ENCODE measurements around the gene DOCK10.

DOCK10 gene

DNA sequence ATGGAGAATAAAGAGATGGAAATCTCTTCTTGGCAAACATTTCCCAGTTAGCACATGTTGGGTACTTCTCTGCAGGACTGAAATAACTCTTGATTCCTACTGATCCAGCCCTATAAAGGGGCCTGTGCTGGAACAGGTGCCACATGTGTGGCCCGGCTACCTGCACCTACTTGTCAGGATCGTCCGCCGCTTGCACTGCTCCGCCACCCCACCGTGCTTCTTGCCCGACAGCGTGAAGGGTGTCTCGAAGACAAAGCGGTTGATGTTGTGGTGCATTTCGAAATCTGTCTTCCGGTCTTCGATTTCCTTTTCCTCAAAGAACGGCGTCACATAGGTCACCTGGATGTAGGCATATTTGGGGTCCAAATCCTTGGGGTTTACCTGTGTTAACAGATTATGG is 267.5 kb downstream of the DOCK10 start:
- DNase-seq: no peak

DNA sequence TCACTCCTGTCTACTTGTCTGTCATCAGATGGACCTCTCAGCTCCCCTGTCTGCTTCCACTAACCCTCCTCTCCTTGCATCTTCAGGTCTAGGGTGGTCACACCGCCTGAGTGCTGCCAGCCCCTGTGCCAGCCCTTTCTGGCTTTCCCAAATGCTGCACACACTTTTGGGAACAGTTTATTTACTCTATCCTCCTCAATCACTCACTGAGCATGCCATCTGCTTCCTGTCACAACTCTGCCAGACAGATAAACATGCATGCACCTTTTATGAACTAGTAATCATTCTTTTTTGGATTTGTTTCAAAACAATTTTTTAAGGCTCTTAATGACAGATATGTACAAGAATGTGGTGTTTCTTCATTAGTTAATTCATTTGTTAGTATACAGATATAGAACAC is 269.8 kb downstream of the DOCK10 start:
- DNase-seq: no peak

DNA sequence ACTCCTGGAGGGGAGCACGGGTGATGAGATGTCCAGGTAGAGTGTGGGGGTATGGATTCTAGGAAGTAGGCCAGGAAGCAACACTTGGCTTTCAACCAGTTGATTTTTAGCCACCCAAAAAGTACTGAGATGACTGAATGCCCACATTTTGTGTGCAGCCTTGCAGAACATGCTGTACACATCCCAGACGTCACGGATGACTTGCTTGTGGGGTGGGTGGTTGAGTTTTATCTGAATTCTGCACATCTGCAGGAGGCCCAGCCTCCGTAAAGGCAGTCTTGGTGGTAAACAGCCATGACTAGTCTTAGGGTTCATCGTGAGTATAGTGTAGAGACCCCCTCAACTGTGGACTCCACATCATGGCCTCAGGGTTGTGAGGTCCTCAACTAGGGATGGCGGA is 272.8 kb downstream of the DOCK10 start:
- DNase-seq: no peak

DNA sequence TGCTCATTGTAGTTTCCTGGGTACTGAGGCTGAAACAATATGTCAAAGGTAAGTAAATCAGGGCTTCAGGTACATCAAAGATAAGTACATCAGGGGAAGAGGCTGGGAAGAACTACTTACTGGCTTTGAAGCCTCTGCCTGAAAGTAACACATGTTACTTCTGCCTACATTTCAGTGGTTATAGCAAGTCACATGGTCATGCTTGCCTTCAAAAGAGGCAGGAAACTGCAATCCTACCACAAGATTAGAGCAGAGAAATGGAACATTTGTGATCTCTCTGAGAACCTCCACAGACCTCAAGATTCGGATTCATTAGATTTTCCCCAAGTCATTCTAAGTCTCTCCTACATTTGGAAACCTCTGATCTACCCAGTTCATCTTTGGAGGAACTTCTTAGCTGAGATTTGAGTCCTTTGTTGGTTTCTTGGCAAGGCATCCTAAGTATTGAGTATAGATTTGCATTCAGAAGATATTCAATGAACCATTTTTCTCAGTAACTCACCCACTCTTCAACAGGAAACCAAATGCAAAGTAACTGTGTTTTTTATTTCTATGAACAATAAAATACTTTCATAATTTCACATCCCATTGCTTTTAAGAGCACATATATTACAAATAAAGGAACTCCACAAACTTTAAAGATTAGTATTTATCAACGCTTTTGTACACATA is 277.6 kb downstream of the DOCK10 start:
- DNase-seq: no peak

DNA sequence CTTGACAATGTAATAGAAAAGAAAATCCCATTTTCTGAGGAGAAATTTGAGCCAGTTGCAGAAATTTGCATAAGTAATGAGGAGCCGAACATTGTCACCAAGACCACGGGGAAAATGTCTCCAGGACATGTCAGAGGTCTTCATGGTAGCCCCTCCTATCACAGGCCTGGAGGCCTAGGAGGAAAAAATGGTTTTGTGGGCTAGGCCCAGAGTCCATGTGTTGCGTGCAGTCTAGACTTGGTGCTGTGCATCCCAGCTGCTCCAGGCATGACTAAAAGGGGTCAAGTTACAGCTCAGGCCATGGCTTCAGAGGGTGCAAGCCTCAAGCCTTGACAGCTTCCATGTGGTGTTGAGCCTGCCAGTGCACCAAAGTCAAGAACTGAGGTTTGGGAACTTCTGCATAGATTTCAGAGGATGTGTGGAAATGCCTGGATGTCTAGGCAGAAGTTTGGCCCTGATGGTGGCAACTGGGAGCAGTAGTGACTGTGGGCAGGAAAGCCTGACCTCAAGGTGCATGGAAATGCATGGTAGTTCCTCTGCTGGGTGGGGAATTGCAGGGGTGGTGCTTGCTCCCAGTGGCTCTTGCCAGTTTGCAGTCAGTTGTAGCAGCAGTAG is 284.2 kb downstream of the DOCK10 start:
- DNase-seq: no peak

DNA sequence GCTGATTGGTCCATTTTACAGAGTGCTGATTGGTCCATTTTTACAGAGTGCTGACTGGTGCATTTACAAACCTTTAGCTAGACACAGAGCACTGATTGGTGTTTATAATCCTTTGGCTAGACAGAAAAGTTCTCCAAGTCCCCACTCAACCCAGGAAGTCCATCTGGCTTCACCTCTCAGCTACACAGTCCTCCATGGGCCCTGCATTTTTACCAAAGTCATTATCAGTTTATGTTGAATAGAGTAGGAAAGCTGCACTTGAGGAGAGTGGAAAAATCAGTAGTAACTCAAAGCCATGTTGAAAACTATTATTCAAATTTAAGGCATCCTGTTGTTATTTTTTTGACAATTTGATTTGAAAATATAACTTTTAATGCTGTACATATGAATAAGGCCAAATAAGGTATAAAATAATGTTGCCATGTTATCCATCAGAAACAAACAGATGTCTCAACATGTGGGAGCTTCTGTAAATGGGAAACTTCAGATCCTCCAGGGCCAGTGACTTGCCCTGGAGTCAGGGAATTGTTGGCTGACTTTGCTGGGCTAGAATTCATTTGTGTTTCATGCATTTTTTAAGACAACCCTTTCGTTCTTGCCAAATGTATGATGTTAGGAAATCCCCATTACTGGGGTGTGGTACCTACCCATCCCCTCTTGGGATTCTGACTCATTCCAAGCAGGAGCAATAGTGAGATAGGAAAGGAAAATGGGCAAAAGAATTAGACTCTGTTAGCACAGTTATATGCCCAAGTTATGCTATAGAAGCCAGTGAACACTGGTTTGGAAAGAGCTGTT is 288.3 kb downstream of the DOCK10 start:
- peak; percentile 83 for DNase-seq

DNA sequence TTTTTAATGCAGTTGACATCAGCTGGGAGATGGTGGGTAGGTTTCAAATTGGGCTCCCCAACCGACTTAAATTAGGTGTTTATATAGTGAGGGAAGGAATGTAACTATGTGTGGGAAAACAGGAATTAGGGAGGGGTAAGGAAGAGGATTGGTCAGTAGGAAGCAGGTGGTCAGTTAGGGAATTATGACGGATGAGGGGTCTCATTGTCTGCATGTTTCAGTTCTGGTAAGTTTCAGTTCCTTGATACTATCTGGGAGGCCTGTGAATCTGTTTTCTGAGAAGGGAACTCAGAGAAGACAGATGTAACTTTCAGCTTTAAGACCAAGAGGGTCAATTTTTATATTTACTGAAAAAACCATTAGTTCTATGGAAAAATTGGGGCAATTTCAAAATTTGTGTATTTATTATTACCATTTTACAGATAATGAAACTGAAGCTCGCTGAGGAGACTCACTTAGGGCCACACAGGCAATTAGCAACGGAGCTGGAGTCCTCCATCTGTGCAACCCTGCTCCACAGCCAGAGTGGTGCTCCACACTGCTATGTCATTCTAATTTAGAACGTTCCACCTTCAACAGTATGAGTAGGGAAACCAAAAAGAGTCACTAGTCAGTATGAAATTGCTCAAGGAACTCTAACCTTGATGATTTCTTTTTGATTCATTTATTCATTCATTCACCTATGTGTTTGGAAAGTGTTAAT is 290.1 kb downstream of the DOCK10 start:
- no peak for DNase-seq

DNA sequence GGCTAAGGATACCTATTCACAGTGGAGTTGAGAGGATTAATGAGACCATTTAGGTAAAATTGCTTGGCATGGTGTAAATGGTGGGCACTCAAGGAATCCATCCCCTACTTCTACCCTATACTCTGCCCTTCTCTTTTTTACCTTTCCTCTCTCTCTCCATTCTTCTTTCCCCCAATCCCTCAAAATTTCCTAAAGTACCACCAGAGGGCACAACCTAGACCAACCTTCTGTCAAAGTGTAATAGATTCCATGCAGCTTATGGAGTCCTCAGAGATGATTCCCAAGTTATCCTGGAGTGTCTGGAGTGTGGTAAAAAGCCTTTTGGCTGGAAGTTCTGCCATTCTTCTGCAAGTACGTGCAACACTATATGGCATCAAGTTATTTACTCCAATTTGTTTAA is 293.1 kb downstream of the DOCK10 start:
- peak; percentile 13 for DNase-seq

DNA sequence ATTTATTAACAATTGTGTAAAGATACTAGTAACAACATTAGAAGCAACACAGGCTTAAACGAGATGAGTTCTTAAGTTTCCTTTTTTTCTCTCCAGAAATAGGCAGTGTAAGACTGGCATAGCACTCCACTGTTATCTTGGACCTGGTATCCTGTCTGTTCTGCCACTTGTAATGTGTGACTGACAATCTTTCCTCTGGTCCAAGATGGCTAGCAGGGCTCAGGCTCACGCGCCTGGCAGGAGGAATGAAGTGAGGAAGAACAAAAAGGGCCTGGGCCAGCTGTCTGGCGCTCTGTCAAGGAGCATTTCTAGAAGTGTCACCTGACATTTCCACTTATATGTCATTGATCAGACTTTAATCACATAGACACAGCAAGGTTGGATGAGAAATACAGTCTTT is 294.5 kb downstream of the DOCK10 start:
- DNase-seq: no peak

DNA sequence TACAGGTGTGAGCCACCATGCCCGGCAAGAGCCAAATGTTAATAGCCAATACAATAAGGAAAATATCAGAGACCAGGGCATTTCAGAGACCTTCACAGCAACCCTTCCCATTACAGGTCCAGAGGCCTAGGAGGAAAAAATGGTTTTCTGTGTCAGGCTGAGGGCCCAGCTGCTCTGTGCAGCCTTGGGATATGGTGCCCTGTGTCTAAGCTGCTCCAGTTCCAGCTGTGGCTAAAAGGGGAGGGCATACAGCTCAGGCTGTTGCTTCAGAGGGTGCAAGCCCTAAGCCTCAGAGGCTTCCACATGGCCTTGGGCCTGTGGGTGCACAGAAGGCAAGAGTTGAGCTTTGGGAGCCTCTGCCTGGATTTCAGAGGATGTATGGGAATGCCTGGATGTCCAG is 306.0 kb downstream of the DOCK10 start:
- DNase-seq: no peak

DNA sequence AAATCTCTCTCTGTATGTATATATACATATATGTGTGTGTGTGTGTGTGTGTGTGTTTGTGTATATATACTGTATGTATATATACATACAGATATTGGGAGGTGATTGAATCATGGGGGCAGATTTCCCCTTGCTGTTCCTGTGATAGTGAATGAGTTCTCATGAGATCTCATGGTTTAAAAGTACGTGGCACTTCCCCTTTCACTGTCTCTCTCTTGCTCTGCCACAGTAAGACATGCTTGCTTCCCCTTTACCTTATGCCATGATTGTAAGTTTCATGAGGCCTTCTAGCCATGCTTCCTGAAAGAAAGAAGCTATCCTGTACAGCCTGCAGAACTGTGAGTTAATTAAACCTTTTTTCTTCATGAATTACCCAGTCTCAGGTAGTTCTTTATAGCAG is 307.3 kb downstream of the DOCK10 start:
- no peak for DNase-seq

DNA sequence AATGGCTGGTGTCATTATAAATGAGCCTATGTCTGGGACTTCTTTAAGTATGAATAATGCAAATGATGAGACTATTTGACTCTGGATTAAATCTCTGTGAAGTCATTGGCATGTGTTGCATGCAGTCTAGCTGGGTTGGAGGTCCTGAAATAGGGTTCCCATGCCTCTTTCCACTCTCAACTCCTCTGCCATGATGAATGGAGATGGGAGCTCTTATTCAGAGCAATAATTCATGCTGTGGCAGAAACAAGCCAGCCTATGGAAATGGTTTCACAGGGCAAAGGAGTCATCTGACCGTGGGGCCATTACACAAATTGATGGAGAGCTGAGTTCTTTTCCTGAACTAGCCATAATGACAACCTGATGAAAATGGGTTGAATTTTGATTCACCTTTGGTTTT is 310.6 kb downstream of the DOCK10 start:
- DNase-seq: no peak

DNA sequence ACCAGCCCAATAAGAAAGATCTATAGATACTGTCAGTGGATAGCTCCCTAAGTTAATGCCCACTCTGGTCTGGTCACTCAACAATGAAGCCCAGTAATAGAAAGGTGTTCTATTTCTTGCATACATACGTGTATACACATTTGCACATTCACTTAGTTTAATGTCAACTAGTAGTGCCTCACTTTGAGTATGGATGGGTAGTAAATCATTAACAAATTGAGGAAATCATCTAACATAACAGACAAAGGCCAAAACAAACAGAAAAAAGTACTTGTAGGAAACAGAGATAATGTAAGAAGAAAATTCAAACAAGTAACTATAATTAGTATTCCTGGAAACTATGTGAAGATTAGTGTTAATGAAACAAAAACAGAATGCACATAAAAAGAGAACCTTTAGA is 312.8 kb downstream of the DOCK10 start:
- DNase-seq: no peak

DNA sequence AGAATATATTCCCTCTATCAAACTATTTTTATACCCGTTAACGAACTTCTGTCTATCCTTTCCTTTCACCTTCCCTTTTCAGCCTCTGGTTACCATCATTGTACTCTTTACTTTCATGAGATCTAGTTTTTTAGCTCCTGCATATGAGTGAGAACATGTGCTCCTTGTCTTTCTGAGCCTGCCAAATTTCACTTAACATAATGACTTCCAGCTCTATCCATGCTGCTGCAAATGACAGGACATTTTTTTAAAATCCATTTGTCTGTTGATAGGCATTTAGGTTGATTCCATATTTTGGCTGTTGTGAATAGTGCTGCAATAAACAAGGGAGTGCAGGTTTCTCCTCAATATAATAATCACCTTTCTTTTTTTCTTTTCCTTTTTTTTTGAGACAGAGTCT is 317.9 kb downstream of the DOCK10 start:
- no peak for DNase-seq

DNA sequence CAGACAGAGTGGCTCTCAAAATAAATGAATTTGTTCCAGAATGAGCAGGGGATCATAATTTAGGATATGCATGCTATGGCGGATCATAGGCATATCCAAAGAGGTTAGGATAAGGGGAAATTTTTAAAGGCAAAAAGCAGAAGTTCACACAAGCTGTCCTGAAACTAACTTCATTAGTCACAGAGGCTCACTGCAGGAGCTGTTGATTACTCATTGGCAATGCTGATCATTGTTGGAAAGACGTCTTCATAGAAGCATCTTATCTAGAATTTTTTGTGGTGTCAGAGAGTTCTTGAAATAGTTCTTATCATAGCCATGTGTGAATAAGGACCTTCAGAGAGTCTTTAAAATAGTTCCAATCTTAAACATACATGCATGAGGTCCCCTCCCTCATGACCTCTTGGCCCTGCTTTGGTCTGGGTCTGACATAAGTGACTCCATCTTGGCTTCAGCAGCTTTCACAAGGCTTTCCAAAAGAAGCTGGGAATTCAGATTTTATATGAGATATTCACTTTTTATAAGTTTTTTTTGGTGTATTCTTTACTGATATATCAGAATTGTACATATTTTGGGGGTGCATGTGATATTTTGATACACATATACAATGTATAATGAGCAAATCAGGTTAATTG is 318.6 kb downstream of the DOCK10 start:
- DNase-seq: peak; percentile 72

DNA sequence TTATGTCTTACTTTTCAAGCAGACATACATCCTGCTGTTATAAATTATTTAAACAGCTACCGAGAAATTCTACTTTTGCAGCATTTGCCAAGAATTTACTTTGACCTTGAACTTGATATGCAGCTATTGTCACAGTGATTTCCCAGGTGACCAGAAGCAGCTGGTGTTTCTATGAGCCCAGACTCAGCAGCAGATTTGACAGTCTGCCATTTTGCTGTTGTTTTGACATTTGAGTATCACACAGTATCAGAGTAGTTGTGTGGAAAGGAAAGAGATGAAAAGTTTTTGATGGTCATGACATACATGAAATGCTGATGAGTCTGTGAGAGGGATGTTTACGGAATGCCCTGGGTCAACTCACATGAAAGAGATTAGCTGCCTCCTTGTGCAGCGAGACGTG is 319.5 kb downstream of the DOCK10 start:
- no peak for DNase-seq

DNA sequence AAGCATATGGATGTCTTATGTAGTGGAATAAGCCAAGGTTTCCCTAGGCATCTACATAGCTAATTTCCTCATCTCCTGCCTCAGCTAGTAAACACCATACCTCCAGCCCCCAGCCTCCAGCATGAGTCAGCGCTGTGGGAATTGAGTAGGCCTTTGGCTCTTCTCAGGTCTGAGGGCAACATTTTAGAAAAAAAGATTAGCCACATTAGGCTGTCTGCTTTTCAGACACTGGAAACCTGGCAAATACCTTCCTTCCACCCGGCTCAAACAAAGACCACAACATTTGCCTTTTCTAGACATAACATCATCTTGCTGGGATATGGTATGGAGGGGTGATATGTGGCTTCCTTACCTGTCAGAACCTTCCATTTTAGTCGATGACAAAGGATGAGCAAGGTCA is 320.0 kb downstream of the DOCK10 start:
- DNase-seq: peak; percentile 41

DNA sequence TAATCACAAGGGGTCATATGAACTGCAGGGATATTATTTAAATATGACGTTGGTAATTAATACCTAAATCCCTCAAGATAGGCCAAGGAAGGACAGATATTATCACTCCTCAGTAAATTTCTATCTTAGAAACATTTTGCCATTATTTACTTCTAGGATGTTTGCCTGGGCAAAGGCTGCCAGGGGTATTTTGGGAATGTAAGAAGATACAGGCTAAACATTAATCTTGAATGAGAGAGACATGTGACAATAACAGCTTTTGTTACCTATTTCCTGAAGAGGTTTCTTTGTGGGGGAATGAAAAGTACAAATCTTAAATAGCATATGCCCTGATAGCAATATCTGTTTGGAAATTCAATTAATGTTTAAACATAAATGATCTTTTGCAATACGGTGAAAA is 325.3 kb downstream of the DOCK10 start:
- DNase-seq: no peak

DNA sequence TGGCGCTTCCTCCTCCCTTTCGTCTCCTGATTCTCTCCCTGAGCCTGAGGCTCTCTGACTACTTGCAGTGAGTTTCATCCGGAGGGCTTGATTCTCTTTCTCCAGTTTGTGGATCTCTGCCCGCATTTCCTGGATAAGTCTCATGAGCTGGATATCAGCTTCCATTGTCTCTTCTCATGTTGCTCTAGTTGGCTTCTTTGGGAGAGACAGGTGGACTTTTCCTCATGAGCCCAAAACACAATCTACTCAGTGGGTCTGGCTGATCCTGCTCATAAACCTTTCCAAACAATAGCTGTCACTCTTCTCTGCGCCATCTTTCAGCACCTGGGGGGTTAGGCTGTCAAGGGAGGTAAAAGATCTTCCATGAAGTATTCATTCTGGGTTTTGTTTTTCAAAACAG is 326.1 kb downstream of the DOCK10 start, which contains the start of gene CCDC195:
CCDC195 (minus strand) TSS at position 165 of the 400 bp plus-strand sequence; CDS start at position 165, 0 bp downstream.
- DNase-seq: no peak
